ENCODE measurements around the gene NBPF3. TPM values are rescaled to one million over a fixed set of nuclear protein-coding genes. Genes with fewer than 3 reads are reported as not detected.
"Not testable (repeated sequence)": the region's sequence is repeated elsewhere in the genome, so short reads cannot be mapped to it uniquely, and the experiment has no call there.

The NBPF3 gene
- 5.4 and 6.2 TPM in 2 replicates for total RNA-seq (2014; rRNA removed; shearing (Covaris generic))
- 4.0 and 5.2 TPM in 2 replicates for polyA plus RNA-seq (2015; cell fraction: cytosol; rRNA removed)
- polyA plus RNA-seq (2015; cell fraction: nucleus; rRNA removed) = 9.3 and 13.3 TPM in 2 replicates

DNA sequence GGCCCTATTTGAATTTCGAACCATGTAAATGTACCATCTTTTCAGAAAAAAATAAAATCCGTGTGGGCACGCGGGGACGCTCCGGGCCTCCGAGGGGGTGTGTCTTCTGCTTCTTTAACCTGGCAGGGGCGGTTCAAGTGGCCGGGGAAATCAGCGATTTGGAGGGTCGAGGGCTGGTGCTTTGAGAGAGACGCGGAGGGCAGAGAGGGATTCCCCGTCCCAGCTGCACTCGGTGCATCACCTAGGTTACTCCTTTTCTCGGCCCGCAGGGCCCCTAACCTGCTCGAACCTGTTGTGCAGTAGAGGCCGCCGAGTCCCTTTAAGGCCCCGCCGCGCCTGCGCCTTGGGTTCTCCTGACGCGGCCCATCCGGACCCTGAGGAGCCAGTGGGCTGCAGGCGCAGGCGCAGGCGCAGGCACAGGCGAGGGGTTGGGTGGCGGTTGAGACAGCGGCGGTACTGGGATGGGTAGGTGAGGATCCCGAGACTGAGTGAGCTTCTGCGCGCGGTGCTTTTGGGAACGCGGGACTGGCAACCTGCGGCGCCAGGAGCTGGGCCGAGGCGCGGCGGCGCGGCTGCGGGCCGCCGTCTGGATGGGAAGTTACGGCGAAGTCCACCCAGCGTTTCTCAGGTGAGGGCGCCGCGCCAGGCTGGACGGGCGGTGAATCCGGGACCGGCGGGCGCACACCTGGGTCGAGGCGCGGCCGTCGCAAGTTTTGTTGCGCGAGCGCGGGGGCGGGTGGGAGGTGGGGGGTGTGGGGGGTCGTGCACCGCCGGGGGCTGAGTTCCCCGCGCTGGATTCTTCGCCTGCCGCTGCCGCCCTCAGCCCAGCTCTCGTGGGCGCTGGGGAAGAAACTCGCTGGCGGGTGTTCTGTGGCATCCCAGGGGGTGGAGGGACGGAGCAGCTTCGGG lies at the start of gene NBPF3:
NBPF3 (plus strand) TSS at position 417 of the 909 bp plus-strand sequence. CDS start 4,950 bp downstream, outside the sequence.
- peak; percentile 82 for DNase-seq (ENCODE audit: low read depth, low spot score)
- in situ Hi-C loops (cut with HindIII; ENCODE audit: low pct_unique_long_range_greater_than_20kb, low sequenced_read_pairs) = no loop called here

DNA sequence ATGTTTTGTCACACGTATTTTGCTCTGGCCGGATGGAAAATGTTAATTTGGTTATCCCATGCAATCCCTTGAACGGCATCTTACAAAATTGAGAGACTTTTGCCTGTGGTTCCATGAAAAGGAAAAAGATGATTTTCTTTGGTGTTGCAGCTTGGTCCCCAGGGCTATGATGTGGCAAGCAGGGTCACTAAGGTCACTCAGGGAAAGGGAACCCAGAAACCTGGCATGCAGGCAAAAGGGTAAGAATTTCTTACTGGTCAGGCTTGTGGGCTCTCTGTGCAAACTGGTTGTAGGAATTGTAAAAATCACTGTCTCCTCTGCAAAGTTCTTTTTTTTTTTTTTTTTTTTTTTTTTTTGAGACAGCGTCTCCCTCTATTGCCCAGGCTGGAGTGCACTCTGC lies 48.4 kb upstream of the NBPF3 start:
- DNase-seq (ENCODE audit: low read depth, low spot score) = no peak
- in situ Hi-C loops (cut with HindIII; ENCODE audit: low pct_unique_long_range_greater_than_20kb, low sequenced_read_pairs) = no loop called here

- DNase-seq (ENCODE audit: low read depth, low spot score) = no peak
- in situ Hi-C loops (cut with HindIII; ENCODE audit: low pct_unique_long_range_greater_than_20kb, low sequenced_read_pairs) = no loop called here
Measured at GRCh38 chr1:21392587-21393263, 47.2 kb upstream of the NBPF3 start.

DNA sequence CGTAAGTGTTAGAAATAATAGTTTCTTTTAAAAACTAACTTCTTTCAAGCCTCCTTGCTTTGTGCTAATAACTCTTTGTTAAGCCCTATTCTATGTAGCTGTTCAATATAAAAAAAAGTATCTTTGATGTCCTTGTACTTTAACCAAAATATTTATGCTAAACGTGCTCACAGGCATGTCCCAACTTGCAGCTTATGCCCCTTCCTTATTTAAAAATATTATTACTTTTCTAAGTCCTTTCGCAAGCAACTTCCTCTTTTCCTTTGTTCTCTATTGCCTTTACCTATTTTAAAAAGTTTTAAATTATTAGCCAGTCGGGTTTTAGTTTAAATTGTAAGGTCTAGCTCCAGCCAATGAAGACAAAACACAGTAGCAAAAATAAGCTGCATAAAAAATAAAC lies 43.4 kb upstream of the NBPF3 start:
- in situ Hi-C loops (cut with HindIII; ENCODE audit: low pct_unique_long_range_greater_than_20kb, low sequenced_read_pairs) = no loop called here
- DNase-seq (ENCODE audit: low read depth, low spot score) = no peak

GRCh38 chr1:21397813-21398188 lies 42.1 kb upstream of the NBPF3 start:
- DNase-seq (ENCODE audit: low read depth, low spot score) = no peak
- in situ Hi-C loops (cut with HindIII; ENCODE audit: low pct_unique_long_range_greater_than_20kb, low sequenced_read_pairs) = no loop called here

GRCh38 chr1:21401726-21402346 lies 38.1 kb upstream of the NBPF3 start:
- in situ Hi-C loops (cut with HindIII; ENCODE audit: low pct_unique_long_range_greater_than_20kb, low sequenced_read_pairs) = not testable (repeated sequence)

DNA sequence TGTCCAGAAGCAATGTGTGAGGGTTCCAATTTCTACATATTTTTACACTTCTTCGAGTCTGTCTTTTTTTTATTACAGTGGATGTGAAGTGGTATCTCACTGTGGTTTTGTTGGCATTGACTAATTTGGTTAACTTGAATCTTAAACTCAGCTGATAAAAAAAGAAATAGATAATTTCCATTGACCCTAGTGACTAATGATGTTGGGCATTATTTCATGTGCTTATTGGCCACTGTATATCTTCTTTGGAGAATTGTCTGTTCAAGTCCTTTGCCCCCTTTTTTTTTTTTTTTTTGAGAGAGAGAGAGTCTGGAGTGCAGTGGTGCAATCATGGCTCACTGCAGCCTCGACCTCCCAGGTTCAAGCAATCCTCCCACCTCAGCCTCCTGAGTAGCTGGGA lies 33.3 kb upstream of the NBPF3 start:
- in situ Hi-C loops (cut with HindIII; ENCODE audit: low pct_unique_long_range_greater_than_20kb, low sequenced_read_pairs) = no loop called here
- peak; percentile 9 for DNase-seq (ENCODE audit: low read depth, low spot score)

More at GRCh38 chr1:21401726-21402346, 38.1 kb upstream of the NBPF3 start:
- DNase-seq (ENCODE audit: low read depth, low spot score) = not testable (repeated sequence)

DNA sequence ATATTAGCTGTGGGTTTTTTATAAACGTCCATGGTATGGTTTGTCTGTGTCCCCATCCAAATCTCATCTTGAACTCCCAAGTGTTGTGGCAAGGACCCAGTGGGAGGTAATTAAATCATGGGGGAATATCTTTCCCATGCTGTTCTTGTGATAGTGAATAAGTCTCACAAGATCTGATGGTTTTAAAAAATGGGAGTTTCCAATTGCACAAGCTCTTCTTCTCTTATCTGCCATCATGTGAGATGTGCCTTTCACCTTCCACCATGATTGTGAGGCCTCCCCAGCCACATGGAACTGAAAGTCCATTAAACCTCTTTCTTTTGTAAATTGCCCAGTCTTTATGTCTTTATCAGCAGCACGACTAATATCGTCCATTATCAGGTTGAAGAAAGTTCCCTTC lies 30.0 kb upstream of the NBPF3 start:
- in situ Hi-C loops (cut with HindIII; ENCODE audit: low pct_unique_long_range_greater_than_20kb, low sequenced_read_pairs) = not testable (repeated sequence)
- DNase-seq (ENCODE audit: low read depth, low spot score) = peak; percentile 54

DNA sequence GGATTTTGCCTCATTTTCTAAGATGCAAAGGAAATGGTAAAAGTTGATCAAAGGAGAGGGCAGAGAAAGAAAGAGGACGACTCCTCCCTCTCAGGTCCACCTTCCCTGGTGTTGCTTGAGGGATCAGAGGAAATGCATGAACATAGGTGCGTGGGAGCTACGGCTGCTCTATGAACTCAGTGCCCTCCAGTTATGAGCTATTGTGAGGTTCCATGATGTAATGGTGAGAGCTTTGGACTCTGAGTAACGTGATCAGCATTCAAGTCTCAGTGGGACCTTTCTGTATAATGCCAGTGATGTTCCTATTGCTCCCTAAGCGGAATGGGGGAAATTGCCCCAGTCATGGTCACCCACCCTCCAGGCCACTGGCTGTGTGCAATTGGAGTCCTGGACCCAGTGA lies 25.9 kb upstream of the NBPF3 start:
- DNase-seq (ENCODE audit: low read depth, low spot score) = no peak
- in situ Hi-C loops (cut with HindIII; ENCODE audit: low pct_unique_long_range_greater_than_20kb, low sequenced_read_pairs) = no loop called here

GRCh38 chr1:21420378-21420777 lies 19.6 kb upstream of the NBPF3 start:
- in situ Hi-C loops (cut with HindIII; ENCODE audit: low pct_unique_long_range_greater_than_20kb, low sequenced_read_pairs); DNase-seq (ENCODE audit: low read depth, low spot score): not testable (repeated sequence)

DNA sequence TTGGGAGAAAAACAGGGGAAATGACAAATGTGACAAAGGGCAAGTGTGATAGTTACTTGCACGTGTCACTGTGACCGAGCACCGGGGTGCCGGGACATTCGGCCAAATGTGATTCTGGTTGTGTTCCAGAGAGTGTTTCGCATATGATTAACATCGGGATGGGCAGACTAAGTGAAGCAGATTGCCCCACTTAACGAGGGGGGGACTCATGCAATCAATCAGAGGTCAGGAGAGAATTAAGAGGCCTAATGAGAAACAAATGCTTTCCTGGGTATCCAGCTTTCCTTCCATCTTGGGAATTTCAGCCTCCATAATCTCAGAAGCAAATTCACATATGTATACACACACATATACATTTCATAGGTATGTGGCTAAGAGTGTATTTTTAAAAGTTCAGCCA lies 18.6 kb upstream of the NBPF3 start:
- in situ Hi-C loops (cut with HindIII; ENCODE audit: low pct_unique_long_range_greater_than_20kb, low sequenced_read_pairs); DNase-seq (ENCODE audit: low read depth, low spot score): not testable (repeated sequence)

GRCh38 chr1:21427798-21428480 lies 12.0 kb upstream of the NBPF3 start:
- in situ Hi-C loops (cut with HindIII; ENCODE audit: low pct_unique_long_range_greater_than_20kb, low sequenced_read_pairs); DNase-seq (ENCODE audit: low read depth, low spot score): not testable (repeated sequence)

GRCh38 chr1:21428481-21429073 lies 11.4 kb upstream of the NBPF3 start:
- DNase-seq (ENCODE audit: low read depth, low spot score); in situ Hi-C loops (cut with HindIII; ENCODE audit: low pct_unique_long_range_greater_than_20kb, low sequenced_read_pairs): not testable (repeated sequence)

- DNase-seq (ENCODE audit: low read depth, low spot score); in situ Hi-C loops (cut with HindIII; ENCODE audit: low pct_unique_long_range_greater_than_20kb, low sequenced_read_pairs): not testable (repeated sequence)
Measured at GRCh38 chr1:21429210-21429609, 10.7 kb upstream of the NBPF3 start.

GRCh38 chr1:21430875-21431274 lies 9.1 kb upstream of the NBPF3 start:
- in situ Hi-C loops (cut with HindIII; ENCODE audit: low pct_unique_long_range_greater_than_20kb, low sequenced_read_pairs); DNase-seq (ENCODE audit: low read depth, low spot score): not testable (repeated sequence)

GRCh38 chr1:21434394-21434793 lies 5.5 kb upstream of the NBPF3 start:
- in situ Hi-C loops (cut with HindIII; ENCODE audit: low pct_unique_long_range_greater_than_20kb, low sequenced_read_pairs) = no loop called here
- no peak for DNase-seq (ENCODE audit: low read depth, low spot score)
